Fibroblast of skin of left quadriceps (primary cell): ENCODE results near the gene ANKS6.
A peak's percentile ranks its signal among the peaks of the same experiment; 100 is the strongest.

Experiments used
- DNase-seq, 2 experiments: peaks; one replicate each; pipeline ENCODE4 v3.0.0-alpha.2; 2013; ENCODE audit warnings: low read depth in 2 of 2

Gene ANKS6

DNA sequence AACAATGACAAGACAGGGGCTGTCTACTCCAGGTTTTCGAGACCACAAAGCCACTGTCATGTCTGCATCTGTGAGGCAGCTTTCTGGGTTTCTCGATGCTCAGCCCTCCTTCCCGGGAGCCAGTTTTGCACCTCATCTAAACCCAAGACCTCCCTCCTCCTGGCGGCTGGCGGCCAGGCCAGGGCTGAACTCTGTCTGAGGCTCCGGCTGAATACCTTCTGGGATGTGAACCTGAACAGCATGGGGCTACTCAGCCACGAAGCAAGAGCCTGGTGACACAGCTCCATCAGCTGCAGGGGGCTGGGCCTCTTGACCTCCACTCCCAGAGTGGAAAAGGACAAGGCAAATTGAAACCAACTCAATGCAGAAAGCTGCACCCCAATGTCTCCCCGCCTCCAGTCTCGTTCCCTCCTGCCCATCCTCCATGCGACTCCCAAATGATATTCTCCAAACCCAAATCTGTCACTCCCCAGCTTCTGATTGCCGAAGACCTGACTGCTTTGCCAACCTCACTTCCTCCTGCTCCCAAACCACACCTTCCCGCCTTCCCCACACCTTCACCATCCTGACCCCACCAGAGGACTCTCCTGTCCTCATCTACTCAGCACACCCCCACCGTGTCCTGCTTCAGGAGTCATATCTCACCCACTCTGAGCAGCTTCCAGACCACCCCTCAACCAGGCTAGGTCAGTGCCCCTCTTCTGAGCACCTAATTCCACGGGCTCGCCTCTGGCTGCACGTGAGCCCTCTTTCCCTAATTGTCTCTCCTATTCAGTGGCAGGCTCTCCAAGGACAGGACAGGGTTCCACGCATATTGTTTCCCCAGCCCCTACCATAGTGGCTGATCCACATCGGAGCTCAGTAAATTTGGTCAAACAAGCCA, 4.5 kb downstream of the ANKS6 start:
- no peak for DNase-seq

DNA sequence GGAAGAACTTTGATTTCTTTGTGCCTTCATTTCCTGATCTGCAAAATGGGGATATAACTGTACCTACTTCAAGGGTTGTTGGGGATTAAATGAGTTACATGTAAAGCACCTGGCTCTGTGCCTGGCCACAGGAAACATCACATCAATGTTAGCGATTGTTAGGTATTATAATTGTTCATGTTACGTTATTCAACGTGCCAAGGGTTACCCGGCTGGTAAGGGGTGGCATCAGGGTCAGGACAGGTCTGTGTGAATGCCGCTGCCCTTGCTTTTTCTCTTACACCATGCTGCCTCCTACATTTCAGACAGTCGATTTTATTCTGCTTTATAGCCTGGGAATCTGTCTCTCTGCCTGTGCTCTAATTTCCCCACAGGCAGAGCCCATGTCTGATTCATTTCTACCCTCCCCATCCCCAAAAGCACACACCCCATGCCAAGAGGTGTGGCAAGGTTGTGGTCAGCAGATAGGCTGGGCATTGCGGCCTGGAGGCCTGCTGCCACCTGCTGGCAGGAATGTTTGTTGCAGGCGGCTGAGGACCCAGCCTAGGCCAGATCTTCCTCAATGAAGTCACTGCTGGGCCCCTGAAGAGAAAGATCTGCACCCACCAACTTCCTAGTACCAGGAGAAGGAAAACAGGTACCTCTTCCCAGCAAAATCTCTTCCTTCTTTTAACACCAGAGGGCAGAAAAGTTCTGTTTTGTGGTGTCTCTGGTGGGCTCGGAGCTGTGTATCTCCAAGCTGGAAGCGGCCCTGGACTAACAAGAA, 5.3 kb downstream of the ANKS6 start:
- peak; percentile 84 to 85 for DNase-seq

DNA sequence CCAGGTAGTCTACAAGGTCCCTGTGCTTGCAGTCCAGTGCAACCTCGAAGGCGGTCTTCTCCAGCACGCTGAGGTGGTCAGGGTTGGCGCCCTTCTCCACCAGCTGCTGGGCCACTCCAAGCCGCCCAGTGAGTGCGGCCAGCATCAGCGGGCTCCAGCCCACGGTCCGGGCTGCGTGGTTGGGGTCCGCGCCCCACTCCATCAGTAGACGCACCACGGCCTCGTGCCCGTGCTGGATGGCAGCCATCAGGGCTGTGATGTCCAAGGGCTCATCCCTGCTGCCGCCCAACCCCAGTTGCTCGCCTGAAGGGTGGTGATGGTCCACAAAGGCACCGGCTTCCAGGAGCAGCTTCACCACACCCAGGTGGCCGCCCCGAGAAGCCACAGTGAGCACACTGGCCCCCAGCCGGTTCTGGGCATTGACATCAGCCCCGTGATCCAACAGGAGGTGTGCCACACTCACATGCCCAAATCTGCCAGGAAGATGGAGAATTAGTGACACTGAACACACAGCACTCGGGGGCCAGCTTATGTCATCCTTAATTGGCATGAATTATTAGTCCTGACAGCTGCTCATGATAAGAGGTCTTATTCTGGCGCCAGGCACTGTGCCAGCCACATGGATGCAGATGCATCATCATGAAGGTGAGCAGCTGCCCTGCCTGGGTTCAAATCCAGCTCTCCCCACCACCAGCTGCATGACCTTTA, 6.1 kb downstream of the ANKS6 start:
- DNase-seq: no peak

DNA sequence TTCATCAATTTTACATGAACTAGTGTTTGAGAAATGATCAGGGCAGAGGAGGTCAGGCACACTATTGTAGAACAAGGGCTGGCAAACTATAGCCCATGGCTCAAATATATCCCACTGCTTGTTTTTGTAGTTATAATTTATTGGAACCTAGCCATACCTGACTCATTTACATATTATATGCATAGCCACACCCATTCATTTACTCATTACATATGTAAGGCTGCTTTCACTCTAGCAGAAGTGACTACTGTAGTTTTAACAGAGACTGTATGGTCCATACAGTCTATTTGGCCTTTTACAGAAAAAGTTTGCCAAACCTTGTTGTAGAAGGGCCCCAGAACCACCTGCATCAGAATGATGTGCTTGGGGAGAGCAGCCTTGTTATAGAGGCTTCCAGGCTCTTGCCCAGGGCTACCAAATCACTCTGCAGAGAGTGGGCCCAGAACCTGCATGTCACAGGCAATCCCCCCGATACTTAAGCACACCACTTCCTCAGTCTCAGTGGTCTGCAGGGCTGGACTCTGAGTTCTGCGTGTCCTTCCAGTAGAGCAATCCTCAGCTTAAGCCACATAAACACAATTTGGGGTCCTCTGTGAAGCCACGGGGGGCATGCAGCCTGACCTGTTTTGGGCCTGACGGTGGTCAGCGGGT, 6.7 kb downstream of the ANKS6 start:
- DNase-seq: no peak

DNA sequence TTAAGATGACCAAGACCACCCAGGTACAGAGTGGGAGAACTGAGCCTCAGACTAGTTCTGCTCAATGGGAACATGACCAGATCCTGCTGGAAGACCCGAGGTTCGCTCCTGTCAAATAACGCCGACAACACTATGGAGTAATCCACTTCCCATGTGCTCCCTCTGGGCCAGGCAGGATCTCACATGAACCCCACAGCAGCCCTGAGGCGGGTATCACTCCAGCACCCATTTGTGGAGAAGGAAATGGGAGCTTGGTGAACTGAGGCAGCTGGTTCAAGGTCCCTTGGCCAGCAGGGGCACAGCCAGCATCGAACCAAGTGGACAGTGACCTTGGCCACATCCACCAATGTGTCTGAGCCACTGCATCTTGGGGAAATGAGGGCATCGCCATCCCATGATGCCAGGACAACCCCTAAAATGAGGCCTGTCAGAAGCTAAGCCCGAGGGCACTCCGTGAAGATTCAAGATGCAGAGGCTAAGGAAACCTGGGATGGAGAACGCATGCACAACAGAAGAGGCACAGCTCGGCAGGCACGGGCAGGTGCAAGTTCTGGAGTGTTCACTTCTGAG, 8.5 kb downstream of the ANKS6 start:
- DNase-seq: no peak

GRCh38 chr9:98786750-98787510, 9.4 kb downstream of the ANKS6 start:
- no peak for DNase-seq

GRCh38 chr9:98784831-98785806, 11.2 kb downstream of the ANKS6 start:
- DNase-seq: no peak

DNA sequence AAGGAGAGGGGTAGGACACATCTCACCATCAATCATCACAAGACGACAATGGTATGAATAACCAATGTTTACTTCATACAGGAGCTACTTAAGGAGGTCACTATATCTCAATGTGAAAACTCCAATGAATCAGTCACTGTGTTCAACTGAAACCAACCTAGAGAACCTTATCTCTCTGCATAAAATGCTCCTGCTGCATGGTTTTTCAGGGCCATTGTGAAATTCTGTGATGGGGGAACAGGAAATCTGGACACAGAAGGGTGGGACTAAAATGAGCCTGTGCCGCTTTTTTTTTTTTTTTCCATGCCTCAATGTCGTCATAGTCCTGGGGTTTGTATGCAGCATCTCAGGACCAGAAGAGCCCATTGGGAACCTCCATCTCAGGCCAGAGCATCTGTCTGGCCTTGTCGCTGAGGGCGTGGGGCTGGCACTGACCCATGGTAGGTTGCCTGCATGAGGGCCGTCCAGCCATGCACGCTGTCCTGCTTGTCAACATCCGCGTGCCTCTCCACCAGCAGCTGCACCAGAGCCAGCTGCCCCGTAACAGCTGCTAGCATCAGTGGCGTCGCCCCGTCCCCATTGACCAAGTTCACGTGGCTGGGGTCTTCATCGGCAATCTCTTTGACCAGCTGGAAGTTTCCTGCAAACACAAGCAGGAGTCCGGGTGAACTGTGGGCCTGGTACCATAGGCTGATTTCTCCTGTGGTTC, 12.7 kb downstream of the ANKS6 start:
- no peak for DNase-seq

DNA sequence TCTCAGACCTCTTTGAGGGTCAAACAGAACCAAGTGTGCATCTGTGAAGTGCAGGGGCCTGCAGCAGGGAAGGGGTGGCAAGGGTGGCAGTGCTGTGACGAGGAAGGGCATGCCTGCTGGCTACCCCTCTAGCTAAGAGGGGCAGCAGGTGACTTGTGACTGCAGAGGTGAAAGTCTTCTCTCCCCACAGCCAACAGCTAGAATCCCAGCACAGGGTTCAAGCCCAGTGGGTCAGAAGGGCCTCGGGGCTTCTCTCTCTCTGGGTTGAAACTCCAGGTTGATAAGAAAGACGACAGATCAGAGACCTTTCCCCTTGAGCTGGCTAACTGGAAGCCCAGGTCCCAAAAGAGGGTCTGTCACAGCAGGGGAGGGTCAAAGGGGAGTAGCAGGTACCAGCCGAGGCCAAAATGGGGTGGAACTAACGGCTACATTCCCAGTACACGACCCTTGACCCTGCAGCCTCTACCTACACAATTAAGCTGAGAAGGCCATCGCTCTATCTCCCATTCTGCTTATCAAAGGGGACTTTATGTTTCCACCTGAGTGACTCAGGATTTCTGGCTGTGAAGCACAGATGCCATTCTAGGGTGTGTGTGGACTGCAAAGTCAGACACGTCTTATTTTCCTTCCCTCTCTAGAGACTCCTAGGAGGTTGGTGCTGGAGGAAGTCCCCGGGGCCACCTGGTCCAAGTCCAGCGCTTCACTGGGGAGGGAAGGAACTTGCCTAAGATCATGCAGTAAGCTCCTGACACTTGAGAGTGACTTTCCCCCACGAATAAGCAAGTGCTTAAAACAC, 14.6 kb downstream of the ANKS6 start:
- no peak for DNase-seq

GRCh38 chr9:98780059-98780749, 16.2 kb downstream of the ANKS6 start:
- no peak for DNase-seq

GRCh38 chr9:98778711-98779530, 17.4 kb downstream of the ANKS6 start:
- DNase-seq: no peak

GRCh38 chr9:98778251-98778650, 18.1 kb downstream of the ANKS6 start:
- no peak for DNase-seq

GRCh38 chr9:98777618-98778017, 18.7 kb downstream of the ANKS6 start:
- no peak for DNase-seq

DNA sequence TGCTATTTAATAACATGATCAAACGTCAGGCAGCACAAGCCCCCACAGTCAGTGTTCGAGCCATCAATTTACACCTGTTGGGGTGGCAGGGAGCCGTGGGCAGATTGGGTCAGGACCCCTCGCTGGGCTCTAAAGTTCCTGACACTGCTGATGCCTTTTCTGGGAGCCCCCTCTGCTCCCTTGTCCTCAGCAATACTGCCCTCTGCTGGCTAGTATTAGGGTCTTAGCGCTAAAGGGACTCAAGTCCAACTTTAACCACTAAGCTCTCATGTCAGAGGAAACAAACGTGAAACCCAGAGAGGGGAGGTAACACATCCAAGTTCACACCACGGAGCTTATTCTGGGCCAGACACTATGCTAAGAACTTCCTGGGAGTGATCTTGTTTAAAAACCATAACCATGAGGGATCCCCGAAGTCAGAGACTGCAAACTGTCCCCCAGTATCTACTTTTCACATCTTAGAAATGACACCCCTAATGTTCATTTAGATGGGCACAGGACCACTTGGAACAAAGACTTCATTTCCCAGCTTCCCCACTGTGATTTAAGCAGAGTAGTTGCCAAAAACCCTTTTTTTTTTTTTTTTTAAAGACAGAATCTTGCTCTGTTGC, 20.4 kb downstream of the ANKS6 start:
- peak; percentile 24 to 33 for DNase-seq

DNA sequence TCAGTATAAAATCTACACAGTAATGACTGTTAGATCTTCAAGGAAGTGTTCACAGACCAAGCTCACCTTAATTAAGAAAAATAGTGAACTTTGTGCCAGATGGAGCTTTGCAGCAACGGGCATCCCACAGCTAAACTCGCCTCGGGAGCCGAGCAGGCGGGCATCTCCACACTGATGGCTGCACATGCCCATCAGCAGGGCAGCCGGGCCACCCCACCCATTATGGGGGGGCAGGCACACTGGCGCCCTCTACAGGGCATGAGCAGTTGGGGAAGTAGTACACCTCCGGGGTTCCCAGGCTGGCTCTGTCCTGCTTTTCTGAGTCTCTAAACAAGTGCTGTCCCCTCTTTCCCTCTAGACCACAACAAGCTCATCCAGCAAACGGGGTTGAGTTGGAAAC, 21.6 kb downstream of the ANKS6 start:
- no peak for DNase-seq

DNA sequence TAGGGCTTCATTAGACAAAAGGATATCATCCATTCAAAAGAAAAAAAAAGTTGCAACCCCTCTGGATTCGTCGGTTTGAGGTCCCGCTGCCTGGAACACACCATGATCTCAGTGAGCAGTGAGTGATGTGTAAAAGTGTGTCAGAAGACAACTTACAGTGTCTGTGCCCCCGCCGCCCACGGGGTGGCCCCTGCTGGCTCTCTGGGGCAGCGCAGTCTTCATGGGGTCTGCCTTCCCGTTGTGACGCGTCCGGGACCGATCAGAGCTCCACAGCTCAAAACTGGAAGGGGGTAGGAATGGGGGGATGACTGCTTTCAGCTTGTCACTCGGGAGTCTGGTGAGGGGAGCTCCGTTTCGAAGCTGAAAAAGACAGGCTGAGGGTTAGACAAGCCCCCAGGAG, 22.6 kb downstream of the ANKS6 start:
- DNase-seq: no peak
